Panc1 (cell line): ENCODE data around the gene TMEM62. TPM values are rescaled to one million over a fixed set of nuclear protein-coding genes. Genes with fewer than 3 reads are reported as not detected.

Experiments used
- ATAC-seq: fragments of 200-7000 bp; cut with Tn5 transposase; 2 replicates; pipeline ENCODE4 v1.9.1; 2020; ENCODE audit warnings: mild to moderate bottlenecking, moderate library complexity
- BruUV-seq: library from RNA; stranded (reverse); fragments of 400-500 nt; replicated peaks from 2 replicates; lab custom pipeline; 2021; lab: Mats Ljungman, UMichigan
- CTCF ChIA-PET: fragments of 300-600 bp; sonication (Branson Sonifier 250); formaldehyde crosslinking; loops from one replicate; lab custom pipeline; 2022; ENCODE audit warnings: antibody characterized with exemption; lab: Charles Lee
- POLR2A ChIA-PET: fragments of 300-600 bp; sonication (Branson Sonifier 250); formaldehyde crosslinking; loops from one replicate; lab custom pipeline; 2022; ENCODE audit warnings: antibody characterized with exemption; lab: Charles Lee
- DNase-seq: peaks from one replicate; pipeline ENCODE4 v3.0.0-alpha.2; 2010; ENCODE audit warnings: low read depth, low spot score
- H3K27ac ChIP-seq: 2 replicates; pipeline ENCODE4 v1.5.1; 2011; ENCODE audit warnings: mild to moderate bottlenecking, low read length, inconsistent platforms
- H3K27me3 ChIP-seq: fragments of 200-500 bp; sonication (Bioruptor generic); 2 replicates; pipeline ENCODE4 v1.6.0; 2014; ENCODE audit warnings: low read length, inconsistent platforms; ENCODE audit not compliant: control insufficient read depth, insufficient read depth
- H3K36me3 ChIP-seq: fragments of 200-500 bp; sonication (Bioruptor generic); 2 replicates; pipeline ENCODE4 v1.5.1; 2014; ENCODE audit warnings: inconsistent platforms, mild to moderate bottlenecking, low read length, moderate library complexity; ENCODE audit not compliant: control insufficient read depth, insufficient read depth
- H3K4me1 ChIP-seq: 2 replicates; pipeline ENCODE4 v1.5.1; 2011; ENCODE audit warnings: inconsistent platforms, mild to moderate bottlenecking, low read length, moderate library complexity; ENCODE audit not compliant: control insufficient read depth, insufficient read depth
- H3K4me3 ChIP-seq, 2 experiments: 2 replicates each; pipeline ENCODE4 v1.5.1; 2011 to 2012; ENCODE audit warnings: low read depth in 2 of 2, low read length in 2 of 2, mild to moderate bottlenecking in 2 of 2, inconsistent platforms in 1 of 2, moderate library complexity in 1 of 2
- H3K9me3 ChIP-seq: fragments of 200-500 bp; sonication (Bioruptor generic); 2 replicates; pipeline ENCODE4 v1.5.1; 2014; ENCODE audit warnings: low read depth, mild to moderate bottlenecking, inconsistent platforms, low read length, moderate library complexity; ENCODE audit not compliant: control insufficient read depth, insufficient read depth
- POLR2AphosphoS5 ChIP-seq: IDR thresholded peaks from 2 replicates; pipeline ENCODE4 v1.6.1; 2012; ENCODE audit warnings: mild to moderate bottlenecking, low read depth, low read length, moderate library complexity
- SIN3A ChIP-seq: IDR thresholded peaks from 2 replicates; pipeline ENCODE4 v1.6.1; 2012; ENCODE audit warnings: low read depth, mild to moderate bottlenecking, low read length, moderate library complexity, borderline replicate concordance; ENCODE audit not compliant: insufficient read depth
- TCF7L2 ChIP-seq: IDR thresholded peaks from 2 replicates; pipeline ENCODE4 v1.6.1; 2011; ENCODE audit warnings: mild to moderate bottlenecking, low read depth, low read length, inconsistent platforms
- in situ Hi-C: cut with HindIII; loops from 2 replicates; pipeline ENCODE4 v1.10.0; 2016; ENCODE audit warnings: low sequenced_read_pairs, low pct_unique_long_range_greater_than_20kb
- intact Hi-C: fragments of 100-400 bp; cut with micrococcal nuclease; formaldehyde crosslinking; loops from one replicate; pipeline ENCODE4 v1.10.0; 2022; ENCODE audit not compliant: unreplicated experiment
- total RNA-seq: library from RNA; stranded (reverse); gene quantifications from one replicate; pipeline ENCODE4 v1.2.1, GENCODE V29; 2021; ENCODE audit not compliant: unreplicated experiment
- TF ChIP-seq, protein P1 (sequence below): fragments of 450-650 bp; IDR thresholded peaks from 2 replicates; pipeline ENCODE4 v1.5.1; 2017; ENCODE audit warnings: mild to moderate bottlenecking
- TF ChIP-seq, protein P2 (sequence below), 2 experiments: IDR thresholded peaks; 2 replicates each; pipeline ENCODE4 v1.6.1; 2011 to 2012; ENCODE audit warnings: low read depth in 2 of 2, control low read depth in 1 of 2, low read length in 1 of 2, mild to moderate bottlenecking in 1 of 2, moderate library complexity in 1 of 2; ENCODE audit not compliant: insufficient read depth in 1 of 2

The TMEM62 gene
- total RNA-seq, 1 experiment from 2014 or later = 20.4 TPM

DNA sequence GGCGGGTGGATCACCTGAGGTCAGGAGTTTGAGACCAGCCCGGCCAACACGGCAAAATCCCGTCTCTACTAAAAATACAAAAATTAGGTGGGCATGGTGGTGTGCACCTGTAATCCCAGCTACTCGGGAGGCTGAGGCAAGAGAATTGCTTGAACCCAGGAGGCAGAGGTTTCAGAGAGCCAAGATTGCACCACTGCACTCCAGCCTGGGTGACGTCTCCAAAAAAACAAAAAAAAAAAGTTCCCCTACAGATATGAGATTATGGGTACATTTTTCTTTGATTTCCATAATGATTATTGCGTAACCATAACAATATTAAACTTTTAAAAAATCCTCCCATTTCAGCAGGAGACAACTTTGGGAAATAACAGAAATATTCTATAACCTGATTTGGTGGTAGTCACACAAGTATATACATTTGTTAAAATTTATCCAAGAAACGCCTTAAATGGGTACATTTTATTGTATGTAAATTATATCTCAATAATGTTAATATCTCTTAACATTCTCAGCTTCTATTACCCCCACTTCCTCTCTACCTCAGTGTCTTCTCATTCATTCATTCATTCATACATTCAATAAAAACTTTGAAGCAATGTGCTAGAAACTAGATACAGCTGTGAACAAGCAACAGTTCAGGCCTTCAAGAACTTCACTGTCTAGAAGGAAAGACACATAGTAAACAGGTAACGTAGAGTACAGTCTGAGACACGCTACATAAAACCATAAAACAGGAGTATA lies 34.1 kb upstream of the TMEM62 start:
- ATAC-seq = no peak
- CTCF ChIA-PET = no interaction called here
- no peaks in the 10 kb centered on the region for H3K36me3 ChIP-seq

DNA sequence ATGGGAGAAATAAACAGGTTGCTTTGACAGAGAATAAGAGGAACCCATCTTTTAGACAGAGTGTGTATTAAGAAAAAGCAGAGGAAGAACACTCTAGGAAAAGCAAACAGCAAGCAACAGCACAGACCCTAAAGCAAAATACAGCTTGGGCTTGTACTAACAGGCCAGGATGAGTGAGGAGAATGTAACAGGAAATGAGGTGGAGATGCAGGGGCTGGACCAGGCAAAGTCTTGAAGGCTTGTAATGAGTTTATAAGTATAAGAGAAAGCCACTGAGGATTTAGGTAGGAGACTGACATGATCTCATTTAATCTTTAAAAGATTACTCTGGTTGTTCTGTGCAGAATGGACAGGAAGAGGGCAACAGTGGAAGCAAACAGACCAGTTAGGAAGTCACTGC lies 32.4 kb upstream of the TMEM62 start:
- no peaks in the 10 kb centered on the region; the same call in 1 of the 2 replicates for H3K36me3 ChIP-seq
- BruUV-seq = no TSS peak
- DNase-seq = no peak
- ChIA-PET POLR2A (no interaction called here), CTCF (no interaction called here)
- H3K4me1 ChIP-seq = peaks cover 9% of the 10 kb centered on the region
- intact Hi-C loops (no loop called here), in situ Hi-C loops (no loop called here)
- H3K4me3 ChIP-seq = no peak overlapping the region
- ATAC-seq = no peak
- no peaks in the 10 kb centered on the region for H3K27me3 ChIP-seq
- TF ChIP-seq, protein P1, sequence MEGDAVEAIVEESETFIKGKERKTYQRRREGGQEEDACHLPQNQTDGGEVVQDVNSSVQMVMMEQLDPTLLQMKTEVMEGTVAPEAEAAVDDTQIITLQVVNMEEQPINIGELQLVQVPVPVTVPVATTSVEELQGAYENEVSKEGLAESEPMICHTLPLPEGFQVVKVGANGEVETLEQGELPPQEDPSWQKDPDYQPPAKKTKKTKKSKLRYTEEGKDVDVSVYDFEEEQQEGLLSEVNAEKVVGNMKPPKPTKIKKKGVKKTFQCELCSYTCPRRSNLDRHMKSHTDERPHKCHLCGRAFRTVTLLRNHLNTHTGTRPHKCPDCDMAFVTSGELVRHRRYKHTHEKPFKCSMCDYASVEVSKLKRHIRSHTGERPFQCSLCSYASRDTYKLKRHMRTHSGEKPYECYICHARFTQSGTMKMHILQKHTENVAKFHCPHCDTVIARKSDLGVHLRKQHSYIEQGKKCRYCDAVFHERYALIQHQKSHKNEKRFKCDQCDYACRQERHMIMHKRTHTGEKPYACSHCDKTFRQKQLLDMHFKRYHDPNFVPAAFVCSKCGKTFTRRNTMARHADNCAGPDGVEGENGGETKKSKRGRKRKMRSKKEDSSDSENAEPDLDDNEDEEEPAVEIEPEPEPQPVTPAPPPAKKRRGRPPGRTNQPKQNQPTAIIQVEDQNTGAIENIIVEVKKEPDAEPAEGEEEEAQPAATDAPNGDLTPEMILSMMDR = no peak
- TF ChIP-seq TCF7L2 (no peak), POLR2AphosphoS5 (no peak), SIN3A (no peak)
- TF ChIP-seq, protein P2, sequence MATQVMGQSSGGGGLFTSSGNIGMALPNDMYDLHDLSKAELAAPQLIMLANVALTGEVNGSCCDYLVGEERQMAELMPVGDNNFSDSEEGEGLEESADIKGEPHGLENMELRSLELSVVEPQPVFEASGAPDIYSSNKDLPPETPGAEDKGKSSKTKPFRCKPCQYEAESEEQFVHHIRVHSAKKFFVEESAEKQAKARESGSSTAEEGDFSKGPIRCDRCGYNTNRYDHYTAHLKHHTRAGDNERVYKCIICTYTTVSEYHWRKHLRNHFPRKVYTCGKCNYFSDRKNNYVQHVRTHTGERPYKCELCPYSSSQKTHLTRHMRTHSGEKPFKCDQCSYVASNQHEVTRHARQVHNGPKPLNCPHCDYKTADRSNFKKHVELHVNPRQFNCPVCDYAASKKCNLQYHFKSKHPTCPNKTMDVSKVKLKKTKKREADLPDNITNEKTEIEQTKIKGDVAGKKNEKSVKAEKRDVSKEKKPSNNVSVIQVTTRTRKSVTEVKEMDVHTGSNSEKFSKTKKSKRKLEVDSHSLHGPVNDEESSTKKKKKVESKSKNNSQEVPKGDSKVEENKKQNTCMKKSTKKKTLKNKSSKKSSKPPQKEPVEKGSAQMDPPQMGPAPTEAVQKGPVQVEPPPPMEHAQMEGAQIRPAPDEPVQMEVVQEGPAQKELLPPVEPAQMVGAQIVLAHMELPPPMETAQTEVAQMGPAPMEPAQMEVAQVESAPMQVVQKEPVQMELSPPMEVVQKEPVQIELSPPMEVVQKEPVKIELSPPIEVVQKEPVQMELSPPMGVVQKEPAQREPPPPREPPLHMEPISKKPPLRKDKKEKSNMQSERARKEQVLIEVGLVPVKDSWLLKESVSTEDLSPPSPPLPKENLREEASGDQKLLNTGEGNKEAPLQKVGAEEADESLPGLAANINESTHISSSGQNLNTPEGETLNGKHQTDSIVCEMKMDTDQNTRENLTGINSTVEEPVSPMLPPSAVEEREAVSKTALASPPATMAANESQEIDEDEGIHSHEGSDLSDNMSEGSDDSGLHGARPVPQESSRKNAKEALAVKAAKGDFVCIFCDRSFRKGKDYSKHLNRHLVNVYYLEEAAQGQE (IDR thresholded peaks at IDR 0.05; ENCODE audit: insufficient read depth in 1 of 2, low read depth in 2 of 2, low read length in 1 of 2) = no peak
- H3K27ac ChIP-seq = no peak overlapping the region
- H3K9me3 ChIP-seq = no peaks in the 10 kb centered on the region

More for the DNA sequence above, 34.1 kb upstream of the TMEM62 start:
- Histone ChIP-seq H3K27ac (no peak overlapping the region), H3K4me3 (no peak overlapping the region), H3K4me1 (0 out of 2 replicates have a peak, but pooled peaks cover 1% of the 10 kb centered on the region), H3K27me3 (no peaks in the 10 kb centered on the region), H3K9me3 (no peaks in the 10 kb centered on the region)
- in situ Hi-C loops (no loop called here), intact Hi-C loops (no loop called here)
- POLR2A ChIA-PET = no interaction called here
- TF ChIP-seq SIN3A (no peak), POLR2AphosphoS5 (no peak), TCF7L2 (no peak)
- TF ChIP-seq, protein P2 (IDR thresholded peaks at IDR 0.05; ENCODE audit: insufficient read depth in 1 of 2, low read depth in 2 of 2, low read length in 1 of 2) = no peak
- TF ChIP-seq, protein P1 = no peak
- BruUV-seq = no TSS peak
- DNase-seq = no peak
